Loucy (cell line): ENCODE data around the gene RAB25.

Source experiments
- CTCF ChIP-seq: fragments of 200-600 bp; sonication (generic); conservative IDR thresholded peaks from 2 replicates; pipeline ENCODE4 v1.5.1; 2014; ENCODE audit warnings: mild to moderate bottlenecking, antibody characterized with exemption, low read length
- EZH2phosphoT487 ChIP-seq: fragments of 200-600 bp; IDR thresholded peaks from 2 replicates; pipeline ENCODE4 v1.6.1; 2018; ENCODE audit warnings: antibody characterized with exemption, mild to moderate bottlenecking, moderate library complexity, borderline replicate concordance

- TF ChIP-seq EZH2phosphoT487 = no peak
- TF ChIP-seq CTCF = no peak
Observed at GRCh38 chr1:156114101-156114918, 53.4 kb downstream of the RAB25 start, which contains the start of gene LMNA.
